ENCODE data around the gene GLDN. TPM values are rescaled to one million over a fixed set of nuclear protein-coding genes. Genes with fewer than 3 reads are reported as not detected.

Gene GLDN
- total and polyA plus RNA-seq, 5 donors, result 2.3 to 10.9 (median 6.6) TPM

- WGBS, result 60% methylated on average over 7 of the region's 7 CpGs
- Histone ChIP-seq H3K27ac (ENCODE audit: low read length) (no peak overlapping the region), H3K27me3 (ENCODE audit: control insufficient read depth, insufficient read depth) (no peaks in the 10 kb centered on the region), H3K9me3 (ENCODE audit: control insufficient read depth, low read length) (no peaks in the 10 kb centered on the region), H3K4me3 (ENCODE audit: low read length) (no peak overlapping the region), H3K4me1 (ENCODE audit: control insufficient read depth, insufficient read depth, low read length) (no peaks in the 10 kb centered on the region)
- ATAC-seq (no peak), DNase-seq (no peak)
- intact Hi-C loops (cut with DNase I), result no loop called here
These were observed 48.9 kb downstream of the GLDN start for GRCh38 chr15:51390241-51390965.

DNA sequence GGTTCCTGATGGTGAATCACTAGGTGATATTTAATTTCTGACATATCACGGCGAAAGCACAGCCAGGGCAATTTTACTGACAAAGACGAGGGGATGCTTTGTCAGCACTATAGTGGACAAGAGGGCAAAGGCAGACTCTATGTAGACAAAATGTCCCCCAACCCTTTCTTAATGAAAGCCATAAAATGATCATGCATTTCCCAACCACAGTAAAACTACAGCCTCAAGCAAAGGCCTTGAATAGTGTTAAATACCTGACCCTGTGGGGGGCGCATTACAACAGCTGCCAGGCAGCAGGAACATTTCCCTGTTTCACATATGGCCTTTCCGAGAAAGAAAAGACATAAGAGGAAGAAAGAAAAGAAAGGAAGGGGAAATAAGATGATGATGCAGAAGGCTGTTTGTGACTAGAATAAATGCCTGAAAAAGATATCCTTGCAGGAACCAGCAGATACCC lies 49.5 kb downstream of the GLDN start:
- 86% methylated on average over 5 of the region's 5 CpGs for WGBS
- H3K27me3 ChIP-seq (ENCODE audit: control insufficient read depth, insufficient read depth), result no peaks in the 10 kb centered on the region
- H3K9me3 ChIP-seq (ENCODE audit: control insufficient read depth, low read length), result no peaks in the 10 kb centered on the region
- no peak overlapping the region for H3K27ac ChIP-seq (ENCODE audit: low read length)
- intact Hi-C loops (cut with DNase I), result no loop called here
- ATAC-seq, result no peak
- DNase-seq, result no peak
- H3K4me3 ChIP-seq (ENCODE audit: low read length), result no peak overlapping the region
- no peaks in the 10 kb centered on the region for H3K4me1 ChIP-seq (ENCODE audit: control insufficient read depth, insufficient read depth, low read length)

DNA sequence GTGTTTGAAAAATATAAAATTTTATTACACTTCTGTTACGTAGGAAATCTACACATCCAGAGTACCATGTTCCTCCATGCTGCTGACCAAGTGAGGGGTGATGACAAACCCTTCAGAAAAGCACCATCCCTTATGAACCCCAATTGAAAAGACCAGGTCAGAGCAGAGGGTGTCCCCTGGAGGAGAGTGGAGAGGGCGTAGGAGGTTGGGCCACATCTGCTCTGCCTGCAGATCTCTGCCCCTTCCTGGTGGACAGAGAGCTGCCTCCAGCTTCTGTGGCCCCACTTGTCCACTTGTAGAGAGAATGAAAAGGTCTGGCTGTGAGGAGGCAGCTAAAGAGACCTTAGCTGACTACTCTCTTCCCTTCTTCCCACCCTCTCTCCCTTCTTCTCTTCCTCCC lies 55.5 kb downstream of the GLDN start:
- H3K27ac ChIP-seq (ENCODE audit: low read length), result no peak overlapping the region
- WGBS, result 92% methylated on average over 2 of the region's 2 CpGs
- H3K27me3 ChIP-seq (ENCODE audit: control insufficient read depth, insufficient read depth), result no peaks in the 10 kb centered on the region
- ATAC-seq, result no peak
- intact Hi-C loops (cut with DNase I), result no loop called here
- no peaks in the 10 kb centered on the region for H3K4me1 ChIP-seq (ENCODE audit: control insufficient read depth, insufficient read depth, low read length)
- no peaks in the 10 kb centered on the region for H3K9me3 ChIP-seq (ENCODE audit: control insufficient read depth, low read length)
- no peak for DNase-seq
- no peak overlapping the region for H3K4me3 ChIP-seq (ENCODE audit: low read length)

- intact Hi-C loops (cut with DNase I), result no loop called here
- H3K9me3 ChIP-seq (ENCODE audit: control insufficient read depth, low read length), result no peaks in the 10 kb centered on the region
- H3K4me1 ChIP-seq (ENCODE audit: control insufficient read depth, insufficient read depth, low read length), result no peaks in the 10 kb centered on the region
- H3K27ac ChIP-seq (ENCODE audit: low read length), result no peak overlapping the region
- DNase-seq (no peak), ATAC-seq (no peak)
- 57% methylated on average over 9 of the region's 9 CpGs for WGBS
- H3K4me3 ChIP-seq (ENCODE audit: low read length), result no peak overlapping the region
- no peaks in the 10 kb centered on the region for H3K27me3 ChIP-seq (ENCODE audit: control insufficient read depth, insufficient read depth)
These were observed 57.2 kb downstream of the GLDN start for GRCh38 chr15:51398626-51399025.

GRCh38 chr15:51401051-51401780 lies 59.8 kb downstream of the GLDN start:
- H3K27ac ChIP-seq (ENCODE audit: low read length), result no peak overlapping the region
- H3K27me3 ChIP-seq (ENCODE audit: control insufficient read depth, insufficient read depth), result no peaks in the 10 kb centered on the region
- intact Hi-C loops (cut with DNase I), result no loop called here
- WGBS, result 85% methylated on average over 7 of the region's 7 CpGs
- H3K4me3 ChIP-seq (ENCODE audit: low read length), result no peak overlapping the region
- ATAC-seq (no peak), DNase-seq (no peak)
- H3K4me1 ChIP-seq (ENCODE audit: control insufficient read depth, insufficient read depth, low read length), result no peaks in the 10 kb centered on the region
- H3K9me3 ChIP-seq (ENCODE audit: control insufficient read depth, low read length), result no peaks in the 10 kb centered on the region

DNA sequence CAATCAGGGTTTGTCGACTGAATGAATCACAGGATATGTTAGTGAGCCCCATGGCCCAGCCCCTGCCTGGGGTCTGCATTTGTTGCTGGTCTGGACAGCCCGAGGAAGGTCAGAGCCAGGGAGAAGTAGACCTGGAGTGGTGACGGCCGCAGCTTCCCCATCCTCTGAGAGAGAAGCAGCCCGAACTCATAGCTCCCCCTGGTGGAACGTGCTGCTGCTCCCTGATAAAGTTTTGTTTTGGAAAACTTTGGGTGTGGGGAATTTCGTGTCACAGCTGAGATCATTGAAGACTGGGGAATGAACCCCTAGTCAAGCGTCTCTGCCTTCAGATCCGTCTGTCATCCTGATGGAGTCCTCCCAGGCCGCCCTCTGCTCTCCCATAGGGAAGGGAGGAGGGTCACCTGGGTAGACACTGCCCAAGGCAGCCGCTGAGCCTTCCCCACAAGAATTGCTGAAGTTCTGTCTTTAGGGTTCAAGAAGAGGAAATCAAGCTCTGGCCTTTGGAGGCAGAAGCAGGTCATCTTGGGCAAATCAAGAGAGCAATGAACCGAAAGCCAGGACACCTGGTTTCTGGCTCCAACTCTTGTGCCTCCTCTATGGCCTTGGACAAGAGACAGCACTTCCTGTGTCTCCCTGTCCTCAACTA lies 60.5 kb downstream of the GLDN start:
- ATAC-seq (peak; percentile 59 to 65), DNase-seq (peak; percentile 38 to 83 (median 65))
- H3K27me3 ChIP-seq (ENCODE audit: control insufficient read depth, insufficient read depth), result no peaks in the 10 kb centered on the region
- H3K9me3 ChIP-seq (ENCODE audit: control insufficient read depth, low read length), result no peaks in the 10 kb centered on the region
- WGBS, result 31% methylated on average over 12 of the region's 12 CpGs
- no peak overlapping the region for H3K27ac ChIP-seq (ENCODE audit: low read length)
- H3K4me3 ChIP-seq (ENCODE audit: low read length), result no peak overlapping the region
- intact Hi-C loops (cut with DNase I), result loop anchor here in 1 of 4 donors (2.0 kb wide), 1 partner anchor 171 kb away; no protein-coding TSS in a partner anchor
- H3K4me1 ChIP-seq (ENCODE audit: control insufficient read depth, insufficient read depth, low read length), result no peaks in the 10 kb centered on the region

DNA sequence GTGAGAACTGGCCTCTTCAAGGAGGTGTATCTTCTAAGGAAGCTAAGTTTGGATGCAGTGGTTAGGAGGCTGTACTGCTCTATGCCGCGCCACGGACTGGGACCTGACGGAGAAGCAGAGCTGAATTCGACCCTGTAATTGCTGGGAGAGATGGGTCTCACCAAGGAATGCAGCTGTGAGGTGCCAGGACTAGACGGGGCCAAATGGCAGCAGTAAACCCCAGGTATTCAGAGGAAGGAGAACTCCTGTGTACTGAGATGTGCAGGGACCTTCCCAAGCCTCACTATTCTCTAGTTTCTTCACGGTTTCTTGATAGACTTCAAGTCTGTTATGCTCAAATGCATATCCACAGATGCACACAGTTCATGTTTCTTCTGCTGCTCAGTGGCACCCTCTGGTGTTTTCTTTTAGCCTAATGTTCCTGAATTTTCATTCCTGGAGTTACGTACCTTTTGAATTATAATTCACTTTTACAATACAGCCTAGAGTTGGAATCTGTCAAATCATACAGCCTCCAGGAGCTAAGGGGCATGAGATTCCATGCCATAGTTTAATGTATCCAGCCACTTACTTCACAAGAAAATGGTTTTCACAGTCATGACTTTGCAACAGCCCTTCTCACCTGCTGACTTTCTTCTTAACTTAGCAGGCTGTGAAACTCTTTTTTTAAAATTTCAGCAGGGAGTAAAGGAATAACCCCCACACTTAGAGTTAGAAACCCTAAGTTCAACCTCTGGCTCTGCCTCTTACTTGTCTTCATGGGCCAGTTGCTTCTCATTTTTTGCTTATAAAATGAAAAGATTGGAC lies 61.8 kb downstream of the GLDN start:
- H3K27me3 ChIP-seq (ENCODE audit: control insufficient read depth, insufficient read depth), result no peaks in the 10 kb centered on the region
- no peak overlapping the region for H3K4me3 ChIP-seq (ENCODE audit: low read length)
- H3K4me1 ChIP-seq (ENCODE audit: control insufficient read depth, insufficient read depth, low read length), result no peaks in the 10 kb centered on the region
- no peak overlapping the region for H3K27ac ChIP-seq (ENCODE audit: low read length)
- no peaks in the 10 kb centered on the region for H3K9me3 ChIP-seq (ENCODE audit: control insufficient read depth, low read length)
- WGBS, result 60% methylated on average over 8 of the region's 8 CpGs
- no peak for DNase-seq
- intact Hi-C loops (cut with DNase I), result loop anchor here in 1 of 4 donors (2.0 kb wide), 1 partner anchor 172 kb away; no protein-coding TSS in a partner anchor
- ATAC-seq, result peak in 1 of 2 donors; percentile 29

DNA sequence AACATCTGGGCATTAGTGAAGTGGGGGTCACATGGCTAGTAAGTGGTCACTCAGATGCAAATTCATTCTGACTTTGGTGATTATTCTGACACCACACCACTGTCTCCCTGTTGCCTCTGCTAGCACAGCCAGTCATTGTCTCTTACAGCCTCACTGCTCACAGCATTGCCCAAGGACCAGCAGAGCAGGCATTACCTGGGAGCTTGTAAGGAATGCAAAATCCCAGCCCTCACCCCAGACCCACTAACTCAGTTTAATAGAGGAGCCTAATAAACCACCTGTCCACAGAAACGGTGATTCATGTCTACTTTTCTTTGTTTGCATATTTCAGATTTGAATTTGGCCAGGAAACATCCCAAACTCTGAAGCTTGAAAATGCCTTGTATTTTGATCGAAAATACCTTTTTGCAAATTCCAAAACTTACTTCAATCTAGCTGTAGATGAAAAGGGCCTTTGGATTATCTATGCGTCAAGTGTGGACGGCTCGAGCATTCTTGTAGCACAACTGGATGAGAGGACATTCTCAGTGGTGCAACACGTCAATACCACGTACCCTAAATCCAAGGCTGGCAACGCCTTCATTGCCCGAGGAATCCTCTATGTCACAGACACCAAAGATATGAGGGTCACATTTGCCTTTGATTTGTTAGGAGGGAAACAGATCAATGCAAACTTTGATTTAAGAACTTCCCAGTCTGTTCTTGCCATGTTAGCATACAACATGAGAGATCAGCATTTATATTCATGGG lies 62.7 kb downstream of the GLDN start:
- no peak overlapping the region for H3K4me3 ChIP-seq (ENCODE audit: low read length)
- ATAC-seq, result no peak
- WGBS, result 79% methylated on average over 9 of the region's 9 CpGs
- H3K27me3 ChIP-seq (ENCODE audit: control insufficient read depth, insufficient read depth), result no peaks in the 10 kb centered on the region
- no peak for DNase-seq
- no peaks in the 10 kb centered on the region for H3K9me3 ChIP-seq (ENCODE audit: control insufficient read depth, low read length)
- no peaks in the 10 kb centered on the region for H3K4me1 ChIP-seq (ENCODE audit: control insufficient read depth, insufficient read depth, low read length)
- intact Hi-C loops (cut with DNase I), result loop anchor here in 1 of 4 donors (2.0 kb wide), 1 partner anchor 173 kb away; no protein-coding TSS in a partner anchor
- H3K27ac ChIP-seq (ENCODE audit: low read length), result no peak overlapping the region

- Histone ChIP-seq H3K27ac (ENCODE audit: low read length) (no peak overlapping the region), H3K9me3 (ENCODE audit: control insufficient read depth, low read length) (no peaks in the 10 kb centered on the region), H3K4me3 (ENCODE audit: low read length) (no peak overlapping the region), H3K4me1 (ENCODE audit: control insufficient read depth, insufficient read depth, low read length) (no peaks in the 10 kb centered on the region), H3K27me3 (ENCODE audit: control insufficient read depth, insufficient read depth) (no peaks in the 10 kb centered on the region)
- DNase-seq (no peak), ATAC-seq (no peak)
- intact Hi-C loops (cut with DNase I), result no loop called here
- WGBS, result 63% methylated on average over 11 of the region's 11 CpGs
These were observed 64.5 kb downstream of the GLDN start for GRCh38 chr15:51405693-51406523.

All from right cardiac atrium (tissue), 5 donors.